ENCODE data around the gene CEACAM16. TPM values are rescaled to one million over a fixed set of nuclear protein-coding genes. Genes with fewer than 3 reads are reported as not detected.

Gene CEACAM16
- total RNA-seq, 4 donors from 2014 or later, result not detected

GRCh38 chr19:44753626-44753931 is 54.6 kb downstream of the CEACAM16 start:
- in situ Hi-C loops (cut with MboI; ENCODE audit: low sequenced_read_pairs in 4 of 4), result no loop called here
- peaks cover 70% of the 10 kb centered on the region in 2 donors for H3K4me1 ChIP-seq

GRCh38 chr19:44753932-44754749 is 55.2 kb downstream of the CEACAM16 start:
- H3K4me3 ChIP-seq, result peak overlapping the region; percentile 48 to 67 (median 54)
- in situ Hi-C loops (cut with MboI; ENCODE audit: low sequenced_read_pairs in 4 of 4), result no loop called here
- intact Hi-C loops (cut with DNase I; ENCODE audit: low total_unique reads), result no loop called here
- no peaks in the 10 kb centered on the region for H3K27me3 ChIP-seq
- peaks cover 69 to 72% of the 10 kb centered on the region in 2 donors for H3K4me1 ChIP-seq
- peak; percentile 84 to 89 for DNase-seq
- H3K27ac ChIP-seq, result peak overlapping the region; percentile 86 to 96 (median 92)
- peaks cover 0 to 25% of the 10 kb centered on the region in 2 donors for H3K36me3 ChIP-seq
- H3K9me3 ChIP-seq, result no peaks in the 10 kb centered on the region
- peak; percentile 63 to 80 for TF ChIP-seq POLR2A (IDR thresholded peaks at IDR 0.05)
- TF ChIP-seq CTCF (IDR thresholded peaks at IDR 0.05 in 4 of 5, conservative IDR thresholded peaks at IDR 0.05 in 1 of 5), result no peak
- ATAC-seq, result peak; percentile 32 to 58

More at GRCh38 chr19:44753626-44753931, 54.6 kb downstream of the CEACAM16 start:
- Histone ChIP-seq H3K36me3 (peaks cover 0 to 21% of the 10 kb centered on the region in 2 donors), H3K27me3 (no peaks in the 10 kb centered on the region), H3K9me3 (no peaks in the 10 kb centered on the region), H3K4me3 (peak overlapping the region; percentile 48 to 67 (median 54)), H3K27ac (peak overlapping the region; percentile 86 to 96 (median 92))
- intact Hi-C loops (cut with DNase I; ENCODE audit: low total_unique reads), result no loop called here
- DNase-seq, result no peak
- no peak for ATAC-seq
- no peak for TF ChIP-seq POLR2A (IDR thresholded peaks at IDR 0.05)
- no peak for TF ChIP-seq CTCF (IDR thresholded peaks at IDR 0.05 in 4 of 5, conservative IDR thresholded peaks at IDR 0.05 in 1 of 5)

- peaks cover 63 to 67% of the 10 kb centered on the region in 2 donors for H3K4me1 ChIP-seq
- TF ChIP-seq CTCF (IDR thresholded peaks at IDR 0.05 in 4 of 5, conservative IDR thresholded peaks at IDR 0.05 in 1 of 5) (no peak), POLR2A (IDR thresholded peaks at IDR 0.05) (no peak)
- H3K9me3 ChIP-seq, result no peaks in the 10 kb centered on the region
- H3K27me3 ChIP-seq, result no peaks in the 10 kb centered on the region
- peak overlapping the region; percentile 86 to 96 (median 92) for H3K27ac ChIP-seq
- peaks cover 0 to 30% of the 10 kb centered on the region in 2 donors for H3K36me3 ChIP-seq
- no peak for ATAC-seq
- in situ Hi-C loops (cut with MboI; ENCODE audit: low sequenced_read_pairs in 4 of 4) (no loop called here), intact Hi-C loops (cut with DNase I; ENCODE audit: low total_unique reads) (no loop called here)
- DNase-seq, result no peak
- H3K4me3 ChIP-seq, result peak overlapping the region; percentile 48 to 67 (median 54)
Measured at GRCh38 chr19:44754750-44755080, 55.8 kb downstream of the CEACAM16 start.

- peak overlapping the region in 3 of 4 donors; percentile 54 to 67 (median 54) for H3K4me3 ChIP-seq
- H3K4me1 ChIP-seq, result peaks cover 58 to 62% of the 10 kb centered on the region in 2 donors
- ATAC-seq, result no peak
- peak overlapping the region; percentile 86 to 96 (median 92) for H3K27ac ChIP-seq
- intact Hi-C loops (cut with DNase I; ENCODE audit: low total_unique reads) (no loop called here), in situ Hi-C loops (cut with MboI; ENCODE audit: low sequenced_read_pairs in 4 of 4) (no loop called here)
- TF ChIP-seq POLR2A (IDR thresholded peaks at IDR 0.05), result no peak
- TF ChIP-seq CTCF (IDR thresholded peaks at IDR 0.05 in 4 of 5, conservative IDR thresholded peaks at IDR 0.05 in 1 of 5), result no peak
- peaks cover 0 to 35% of the 10 kb centered on the region in 2 donors for H3K36me3 ChIP-seq
- H3K27me3 ChIP-seq, result no peaks in the 10 kb centered on the region
- DNase-seq, result no peak
- no peaks in the 10 kb centered on the region for H3K9me3 ChIP-seq
Measured at GRCh38 chr19:44755219-44755618, 56.3 kb downstream of the CEACAM16 start.
